Glutamatergic neuron (in vitro differentiated cells): Measurements from ENCODE around the gene CSTPP1. TPM values are rescaled to one million over a fixed set of nuclear protein-coding genes. Genes with fewer than 3 reads are reported as not detected.
"Not testable (repeated sequence)": the region's sequence is repeated elsewhere in the genome, so short reads cannot be mapped to it uniquely, and the experiment has no call there.

Experiments
- DNase-seq: peaks from one replicate; pipeline ENCODE4 v3.0.0; 2022
- H3K27ac Mint-ChIP-seq: one replicate; pipeline ENCODE4 v1.8.0; 2020; ENCODE audit warnings: mild to moderate bottlenecking, mixed read lengths, inconsistent platforms; ENCODE audit not compliant: unreplicated experiment
- H3K27me3 Mint-ChIP-seq: one replicate; pipeline ENCODE4 v1.8.0; 2020; ENCODE audit warnings: mild to moderate bottlenecking, moderate library complexity, mixed read lengths, inconsistent platforms; ENCODE audit not compliant: unreplicated experiment
- H3K36me3 Mint-ChIP-seq: one replicate; pipeline ENCODE4 v1.8.0; 2020; ENCODE audit warnings: mild to moderate bottlenecking, mixed read lengths, inconsistent platforms; ENCODE audit not compliant: unreplicated experiment
- H3K4me1 Mint-ChIP-seq: one replicate; pipeline ENCODE4 v1.8.0; 2020; ENCODE audit warnings: mild to moderate bottlenecking, low read depth, mixed read lengths, inconsistent platforms; ENCODE audit not compliant: unreplicated experiment
- H3K4me3 Mint-ChIP-seq: one replicate; pipeline ENCODE4 v1.8.0; 2020; ENCODE audit warnings: mild to moderate bottlenecking, mixed read lengths, inconsistent platforms; ENCODE audit not compliant: unreplicated experiment
- H3K9me3 Mint-ChIP-seq: one replicate; pipeline ENCODE4 v1.8.0; 2020; ENCODE audit warnings: mild to moderate bottlenecking, moderate library complexity, mixed read lengths, inconsistent platforms; ENCODE audit not compliant: unreplicated experiment
- CTCF ChIP-seq: fragments of 200-600 bp; sonication (generic); IDR thresholded peaks from one replicate; pipeline ENCODE4 v1.5.0; 2021; ENCODE audit not compliant: partially characterized antibody, unreplicated experiment
- total RNA-seq: library from RNA; stranded (reverse); fragmentation: NEBNext Ultra II Directional; extraction: Animal tissue kit (Norgen Biotek cat#: 25700); gene quantifications from one replicate; pipeline ENCODE4 v1.2.1, GENCODE V29; 2021; ENCODE audit not compliant: unreplicated experiment

CSTPP1 gene
- total RNA-seq, 1 donor from 2014 or later: 35.5 TPM

- TF ChIP-seq CTCF: no peak
- DNase-seq: no peak
- no peaks in the 10 kb centered on the region for H3K27me3 Mint-ChIP-seq
- no peaks in the 10 kb centered on the region for H3K9me3 Mint-ChIP-seq
- H3K27ac Mint-ChIP-seq: no peak overlapping the region
- H3K4me3 Mint-ChIP-seq: no peak overlapping the region
- H3K4me1 Mint-ChIP-seq: peaks cover 7% of the 10 kb centered on the region
- no peaks in the 10 kb centered on the region for H3K36me3 Mint-ChIP-seq
Measured at GRCh38 chr11:46951864-46952263, 15.3 kb downstream of the CSTPP1 start.

GRCh38 chr11:46952553-46952952 lies 16.0 kb downstream of the CSTPP1 start:
- TF ChIP-seq CTCF: no peak
- no peaks in the 10 kb centered on the region for H3K36me3 Mint-ChIP-seq
- no peaks in the 10 kb centered on the region for H3K27me3 Mint-ChIP-seq
- no peak overlapping the region for H3K4me3 Mint-ChIP-seq
- H3K4me1 Mint-ChIP-seq: peaks cover 3% of the 10 kb centered on the region
- no peak overlapping the region for H3K27ac Mint-ChIP-seq
- DNase-seq: no peak
- H3K9me3 Mint-ChIP-seq: no peaks in the 10 kb centered on the region

GRCh38 chr11:46953093-46953492 lies 16.5 kb downstream of the CSTPP1 start:
- DNase-seq: no peak
- no peak overlapping the region for H3K4me3 Mint-ChIP-seq
- H3K27ac Mint-ChIP-seq: no peak overlapping the region

GRCh38 chr11:46958777-46959176 lies 22.2 kb downstream of the CSTPP1 start:
- no peaks in the 10 kb centered on the region for H3K4me1 Mint-ChIP-seq
- no peak for DNase-seq
- no peaks in the 10 kb centered on the region for H3K36me3 Mint-ChIP-seq
- TF ChIP-seq CTCF: no peak
- H3K27me3 Mint-ChIP-seq: no peaks in the 10 kb centered on the region
- no peaks in the 10 kb centered on the region for H3K9me3 Mint-ChIP-seq
- H3K27ac Mint-ChIP-seq: no peak overlapping the region
- no peak overlapping the region for H3K4me3 Mint-ChIP-seq

More at GRCh38 chr11:46953093-46953492, 16.5 kb downstream of the CSTPP1 start:
- no peak for TF ChIP-seq CTCF
- Mint-ChIP-seq H3K36me3 (no peaks in the 10 kb centered on the region), H3K27me3 (no peaks in the 10 kb centered on the region), H3K9me3 (no peaks in the 10 kb centered on the region), H3K4me1 (peaks cover under 1% of the 10 kb centered on the region)

GRCh38 chr11:46961041-46961440 lies 24.5 kb downstream of the CSTPP1 start:
- no peaks in the 10 kb centered on the region for H3K4me1 Mint-ChIP-seq

GRCh38 chr11:46961886-46962285 lies 25.3 kb downstream of the CSTPP1 start:
- not testable (repeated sequence) for H3K4me1 Mint-ChIP-seq, H3K27me3 Mint-ChIP-seq, H3K4me3 Mint-ChIP-seq, H3K9me3 Mint-ChIP-seq, H3K36me3 Mint-ChIP-seq, DNase-seq, H3K27ac Mint-ChIP-seq

More at GRCh38 chr11:46961041-46961440, 24.5 kb downstream of the CSTPP1 start:
- no peak for TF ChIP-seq CTCF
- Mint-ChIP-seq H3K36me3 (peaks cover 5% of the 10 kb centered on the region), H3K27me3 (no peaks in the 10 kb centered on the region), H3K27ac (no peak overlapping the region), H3K9me3 (no peaks in the 10 kb centered on the region), H3K4me3 (no peak overlapping the region)
- no peak for DNase-seq
